NCI-H1417 treated with DMSO at 0.1 percent for 48 hours (cell line): ENCODE measurements around the gene SYNE2.

Experiments
- DNase-seq: peaks from one replicate; lab custom pipeline; 2025; lab: John Stamatoyannopoulos, UW

Gene SYNE2

GRCh38 chr14:63963439-63963838 is 110.6 kb downstream of the SYNE2 start:
- DNase-seq: no peak

- DNase-seq: no peak
These were observed 111.3 kb downstream of the SYNE2 start for GRCh38 chr14:63964113-63964512.

- DNase-seq: no peak
These were observed 113.6 kb downstream of the SYNE2 start for GRCh38 chr14:63966407-63966806.

- no peak for DNase-seq
These were observed 119.6 kb downstream of the SYNE2 start for GRCh38 chr14:63972323-63972932.

GRCh38 chr14:63974176-63974575 is 121.4 kb downstream of the SYNE2 start:
- no peak for DNase-seq

GRCh38 chr14:63981569-63981968 is 128.8 kb downstream of the SYNE2 start:
- no peak for DNase-seq

- no peak for DNase-seq
These were observed 129.4 kb downstream of the SYNE2 start for GRCh38 chr14:63982156-63982555.

- DNase-seq: no peak
These were observed 129.8 kb downstream of the SYNE2 start for GRCh38 chr14:63982629-63983028.

- DNase-seq: no peak
These were observed 134.2 kb downstream of the SYNE2 start for GRCh38 chr14:63986789-63987533.

- no peak for DNase-seq
These were observed 135.8 kb downstream of the SYNE2 start for GRCh38 chr14:63988579-63988978.

GRCh38 chr14:63991833-63992232 is 139.0 kb downstream of the SYNE2 start:
- no peak for DNase-seq

- no peak for DNase-seq
These were observed 140.1 kb downstream of the SYNE2 start for GRCh38 chr14:63992858-63993257.

- no peak for DNase-seq
These were observed 141.2 kb downstream of the SYNE2 start for GRCh38 chr14:63993992-63994391.

- DNase-seq: no peak
These were observed 142.5 kb downstream of the SYNE2 start for GRCh38 chr14:63995285-63995684.

- no peak for DNase-seq
These were observed 143.2 kb downstream of the SYNE2 start for GRCh38 chr14:63996016-63996415.

GRCh38 chr14:63996625-63997220 is 143.9 kb downstream of the SYNE2 start:
- DNase-seq: no peak

GRCh38 chr14:64000749-64001148 is 147.9 kb downstream of the SYNE2 start:
- no peak for DNase-seq

GRCh38 chr14:64005822-64006221 is 153.0 kb downstream of the SYNE2 start:
- DNase-seq: no peak

GRCh38 chr14:64008016-64008415 is 155.2 kb downstream of the SYNE2 start:
- no peak for DNase-seq

GRCh38 chr14:64012003-64012402 is 159.2 kb downstream of the SYNE2 start:
- no peak for DNase-seq

- no peak for DNase-seq
These were observed 159.9 kb downstream of the SYNE2 start for GRCh38 chr14:64012720-64013119.

- DNase-seq: no peak
These were observed 172.7 kb downstream of the SYNE2 start for GRCh38 chr14:64025479-64025878.

- DNase-seq: no peak
These were observed 173.8 kb downstream of the SYNE2 start for GRCh38 chr14:64026600-64026999.
